NCI-H748 treated with DMSO at 0.1 percent for 48 hours (cell line): ENCODE measurements around the gene UBR2.
"Not testable (repeated sequence)": the region's sequence is repeated elsewhere in the genome, so short reads cannot be mapped to it uniquely, and the experiment has no call there.

Experiments
- DNase-seq: peaks from one replicate; lab custom pipeline; 2025; lab: John Stamatoyannopoulos, UW

The UBR2 gene

GRCh38 chr6:42727627-42728026 is 163.8 kb downstream of the UBR2 start:
- DNase-seq, result no peak

GRCh38 chr6:42729731-42730130 is 165.9 kb downstream of the UBR2 start:
- DNase-seq, result no peak

- DNase-seq, result not testable (repeated sequence)
These were observed 170.1 kb downstream of the UBR2 start for GRCh38 chr6:42733867-42734481.

DNA sequence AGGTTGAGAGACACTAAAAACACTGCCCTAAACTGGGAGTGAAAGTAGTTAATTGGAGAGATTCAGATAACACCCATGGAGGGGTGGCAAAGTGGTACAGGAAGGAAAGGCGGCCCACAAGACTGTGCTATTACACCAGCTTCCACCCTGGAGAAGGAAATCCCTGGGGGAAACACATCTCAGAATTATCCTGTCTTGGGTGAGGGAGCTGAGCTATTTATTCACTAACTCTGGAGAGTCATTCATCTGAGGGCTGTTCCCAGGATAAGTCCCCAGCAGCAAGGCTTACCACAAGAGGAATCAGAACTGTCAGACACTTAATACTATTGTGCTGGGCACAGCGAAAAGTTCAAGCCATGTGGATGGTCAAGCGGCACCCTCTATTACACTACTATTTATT is 172.1 kb downstream of the UBR2 start:
- DNase-seq, result no peak

- no peak for DNase-seq
These were observed 176.9 kb downstream of the UBR2 start for GRCh38 chr6:42740725-42741124.

DNA sequence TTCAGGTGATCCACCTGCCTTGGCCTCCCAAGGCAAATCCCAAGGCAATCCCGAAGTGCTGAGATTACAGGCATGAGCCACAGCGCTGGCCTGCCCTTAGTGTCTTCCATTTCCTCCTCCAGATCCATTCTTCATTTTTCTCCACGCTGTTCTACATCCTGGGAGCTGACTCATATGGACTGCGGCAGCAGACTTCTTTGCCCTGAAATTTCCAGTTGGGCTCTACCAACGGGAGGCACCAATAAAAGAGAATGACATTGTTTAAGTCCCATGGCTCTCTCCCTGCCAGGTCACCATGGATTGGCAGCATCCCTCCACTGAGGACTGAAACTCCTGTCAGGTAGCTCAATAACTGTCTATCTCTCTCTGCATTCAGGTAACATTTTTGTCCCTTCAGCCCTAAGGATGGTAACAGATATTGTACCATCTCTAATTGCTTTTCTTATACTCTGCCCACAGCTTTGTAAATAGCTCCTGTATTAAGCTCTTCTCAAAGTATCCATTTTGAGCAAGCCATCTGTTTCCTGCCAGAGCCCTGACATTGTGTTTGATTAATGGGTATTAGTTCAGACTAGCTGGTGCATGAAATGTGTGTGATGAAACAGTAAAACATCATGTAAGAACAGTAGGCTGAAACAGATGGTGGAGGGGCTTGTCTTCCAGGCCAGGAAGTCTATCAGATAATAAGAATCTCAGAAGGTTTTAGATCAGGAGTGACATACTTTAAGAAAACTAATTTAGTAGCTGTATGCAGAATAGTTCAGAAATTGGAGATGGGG is 178.5 kb downstream of the UBR2 start:
- DNase-seq, result peak; percentile 34
